NB4 (cell line): ENCODE measurements around the gene IKZF4.
A peak's percentile ranks its signal among the peaks of the same experiment; 100 is the strongest.
"Not testable (repeated sequence)": the region's sequence is repeated elsewhere in the genome, so short reads cannot be mapped to it uniquely, and the experiment has no call there.

Source experiments
- DNase-seq: peaks from one replicate; pipeline ENCODE4 v3.0.0; 2010; ENCODE audit warnings: low read depth
- H3K4me3 ChIP-seq: one replicate; pipeline ENCODE4 v1.5.1; 2011; ENCODE audit warnings: mild to moderate bottlenecking, low read depth, low read length, moderate library complexity
- MYC ChIP-seq: IDR thresholded peaks from 2 replicates; pipeline ENCODE4 v1.6.1; 2011; ENCODE audit warnings: low read depth, low read length
- POLR2A ChIP-seq: IDR thresholded peaks from 2 replicates; pipeline ENCODE4 v1.6.1; 2011; ENCODE audit warnings: mild to moderate bottlenecking; ENCODE audit not compliant: insufficient read length; ENCODE audit errors: extremely low read depth
- TF ChIP-seq, protein P1 (sequence below): IDR thresholded peaks from 2 replicates; pipeline ENCODE4 v1.6.1; 2011; ENCODE audit warnings: low read depth, low read length
- TF ChIP-seq, protein P2 (sequence below): IDR thresholded peaks from one replicate; pipeline ENCODE4 v1.5.1; 2012; ENCODE audit warnings: low read depth, low read length

The IKZF4 gene

DNA sequence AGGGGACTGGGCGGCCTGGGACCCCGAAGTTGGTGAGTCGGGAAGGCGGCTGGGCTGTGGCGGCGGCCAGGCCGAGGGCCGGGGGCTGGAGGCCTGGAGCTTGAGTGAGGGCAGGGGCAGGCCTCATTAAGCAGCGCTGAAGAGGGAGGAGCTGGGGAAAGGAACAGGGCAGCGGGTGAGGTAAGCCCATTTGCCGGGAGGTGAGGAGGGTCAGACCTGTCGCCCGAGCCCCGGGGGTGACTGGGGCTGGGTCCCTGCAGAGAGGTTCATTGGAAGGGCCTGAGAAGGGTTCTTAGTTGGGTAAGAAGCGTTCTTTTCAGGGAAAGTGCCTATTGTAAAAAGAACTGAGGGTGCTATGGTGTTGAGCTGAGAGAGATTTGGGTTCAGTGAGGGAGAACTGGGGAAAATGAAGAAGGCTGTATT, 46.5 kb upstream of the IKZF4 start:
- no peak for TF ChIP-seq MYC
- DNase-seq = peak; percentile 72
- peak overlapping the region; percentile 96 for H3K4me3 ChIP-seq

DNA sequence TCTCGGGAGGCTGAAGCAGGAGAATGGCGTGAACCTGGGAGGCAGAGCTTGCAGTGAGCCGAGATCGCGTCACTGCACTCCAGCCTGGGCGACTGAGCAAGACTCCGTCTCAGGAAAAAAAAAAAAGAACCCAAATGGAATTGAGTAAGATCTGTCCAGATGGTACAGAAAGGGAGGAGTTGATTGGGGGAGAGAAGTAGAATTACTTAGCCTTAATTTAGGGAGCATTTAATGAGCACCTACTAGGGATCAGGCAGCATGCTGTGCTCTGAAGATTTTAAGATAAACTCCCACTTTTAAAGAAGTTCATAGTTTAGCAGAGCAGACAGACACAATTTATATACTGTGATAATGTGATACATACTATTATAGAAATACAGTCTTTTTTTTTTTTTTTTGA, 42.5 kb upstream of the IKZF4 start:
- TF ChIP-seq, protein P1, sequence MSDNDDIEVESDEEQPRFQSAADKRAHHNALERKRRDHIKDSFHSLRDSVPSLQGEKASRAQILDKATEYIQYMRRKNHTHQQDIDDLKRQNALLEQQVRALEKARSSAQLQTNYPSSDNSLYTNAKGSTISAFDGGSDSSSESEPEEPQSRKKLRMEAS = no peak
- TF ChIP-seq, protein P2, sequence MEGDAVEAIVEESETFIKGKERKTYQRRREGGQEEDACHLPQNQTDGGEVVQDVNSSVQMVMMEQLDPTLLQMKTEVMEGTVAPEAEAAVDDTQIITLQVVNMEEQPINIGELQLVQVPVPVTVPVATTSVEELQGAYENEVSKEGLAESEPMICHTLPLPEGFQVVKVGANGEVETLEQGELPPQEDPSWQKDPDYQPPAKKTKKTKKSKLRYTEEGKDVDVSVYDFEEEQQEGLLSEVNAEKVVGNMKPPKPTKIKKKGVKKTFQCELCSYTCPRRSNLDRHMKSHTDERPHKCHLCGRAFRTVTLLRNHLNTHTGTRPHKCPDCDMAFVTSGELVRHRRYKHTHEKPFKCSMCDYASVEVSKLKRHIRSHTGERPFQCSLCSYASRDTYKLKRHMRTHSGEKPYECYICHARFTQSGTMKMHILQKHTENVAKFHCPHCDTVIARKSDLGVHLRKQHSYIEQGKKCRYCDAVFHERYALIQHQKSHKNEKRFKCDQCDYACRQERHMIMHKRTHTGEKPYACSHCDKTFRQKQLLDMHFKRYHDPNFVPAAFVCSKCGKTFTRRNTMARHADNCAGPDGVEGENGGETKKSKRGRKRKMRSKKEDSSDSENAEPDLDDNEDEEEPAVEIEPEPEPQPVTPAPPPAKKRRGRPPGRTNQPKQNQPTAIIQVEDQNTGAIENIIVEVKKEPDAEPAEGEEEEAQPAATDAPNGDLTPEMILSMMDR = no peak
- TF ChIP-seq POLR2A (no peak), MYC (no peak; the same call in 1 of the 2 replicates)
- DNase-seq = peak; percentile 77
- peak overlapping the region; percentile 35 for H3K4me3 ChIP-seq

DNA sequence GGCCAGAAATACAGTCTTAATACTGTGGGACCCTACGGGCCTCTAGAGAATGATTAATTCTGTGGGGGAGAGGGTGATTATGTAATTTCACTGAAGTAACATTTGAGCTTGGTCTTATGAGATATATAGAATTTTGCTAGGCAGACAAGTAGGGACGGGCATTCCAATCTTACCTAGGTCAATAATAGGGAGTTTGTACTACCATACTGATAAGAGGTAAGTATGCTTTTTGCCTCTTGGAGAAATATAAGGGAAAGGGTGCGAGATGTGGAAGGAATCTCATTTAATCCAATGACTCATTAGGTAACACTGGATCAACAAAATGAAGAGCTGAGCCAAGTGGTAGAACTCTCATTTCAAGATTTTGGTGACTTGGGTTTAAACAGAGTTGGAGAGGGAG, 41.8 kb upstream of the IKZF4 start:
- TF ChIP-seq, protein P1 = no peak
- TF ChIP-seq POLR2A = no peak
- TF ChIP-seq MYC = no peak
- TF ChIP-seq, protein P2 = no peak
- peak; percentile 43 for DNase-seq
- H3K4me3 ChIP-seq = no peak overlapping the region

DNA sequence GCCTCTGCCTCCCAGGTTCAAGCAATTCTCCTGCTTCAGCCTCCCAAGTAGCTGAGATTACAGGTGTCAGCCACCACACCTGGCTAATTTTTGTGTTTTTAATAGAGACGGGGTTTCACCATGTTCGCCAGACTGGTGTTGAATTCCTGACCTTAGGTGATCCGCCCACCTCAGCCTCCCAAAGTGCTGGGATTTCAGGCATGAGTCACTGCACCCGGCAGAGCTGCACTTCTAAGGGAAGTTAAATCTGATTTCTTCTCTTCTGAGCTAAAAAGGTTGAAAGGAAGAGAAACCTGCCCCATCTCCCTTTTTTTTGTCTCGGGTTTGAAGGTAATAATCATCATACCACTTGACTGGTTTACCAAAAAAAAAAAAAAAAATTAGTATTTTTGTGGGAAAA, 39.0 kb upstream of the IKZF4 start:
- not testable (repeated sequence) for H3K4me3 ChIP-seq, DNase-seq

DNA sequence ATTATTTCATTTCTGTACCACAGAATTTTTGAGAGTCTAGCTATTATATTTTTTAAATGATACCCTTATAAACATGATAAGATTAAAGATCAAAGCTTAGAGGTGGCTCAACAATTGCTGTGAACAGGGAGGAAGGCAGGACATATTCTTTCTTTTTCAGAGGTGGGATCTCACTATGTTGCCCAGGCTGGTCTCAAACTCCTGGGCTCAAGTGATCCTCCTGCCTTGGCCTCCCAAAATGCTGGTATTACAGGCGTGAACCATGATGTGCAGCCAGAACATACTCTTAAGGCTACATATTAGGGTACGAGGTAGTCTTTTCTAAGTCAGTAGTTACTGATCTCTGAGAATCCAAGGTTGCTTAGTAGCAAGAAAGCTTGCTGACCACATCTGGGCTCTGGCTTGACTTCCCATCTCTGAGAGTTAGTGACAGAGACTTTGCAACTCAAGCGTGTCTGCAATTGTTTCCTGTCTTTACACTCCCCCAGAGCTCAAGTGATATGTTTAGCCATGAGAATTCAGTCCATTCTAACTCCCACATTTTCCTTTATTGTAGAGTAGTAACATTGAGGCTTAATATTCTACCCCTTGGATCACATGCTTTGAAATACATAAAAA, 38.4 kb upstream of the IKZF4 start:
- TF ChIP-seq, protein P2 = no peak
- peak; percentile 40 for TF ChIP-seq MYC
- TF ChIP-seq POLR2A = no peak
- TF ChIP-seq, protein P1 = peak; percentile 55; the same call in 1 of the 2 replicates
- H3K4me3 ChIP-seq = no peak overlapping the region
- DNase-seq = peak; percentile 93

DNA sequence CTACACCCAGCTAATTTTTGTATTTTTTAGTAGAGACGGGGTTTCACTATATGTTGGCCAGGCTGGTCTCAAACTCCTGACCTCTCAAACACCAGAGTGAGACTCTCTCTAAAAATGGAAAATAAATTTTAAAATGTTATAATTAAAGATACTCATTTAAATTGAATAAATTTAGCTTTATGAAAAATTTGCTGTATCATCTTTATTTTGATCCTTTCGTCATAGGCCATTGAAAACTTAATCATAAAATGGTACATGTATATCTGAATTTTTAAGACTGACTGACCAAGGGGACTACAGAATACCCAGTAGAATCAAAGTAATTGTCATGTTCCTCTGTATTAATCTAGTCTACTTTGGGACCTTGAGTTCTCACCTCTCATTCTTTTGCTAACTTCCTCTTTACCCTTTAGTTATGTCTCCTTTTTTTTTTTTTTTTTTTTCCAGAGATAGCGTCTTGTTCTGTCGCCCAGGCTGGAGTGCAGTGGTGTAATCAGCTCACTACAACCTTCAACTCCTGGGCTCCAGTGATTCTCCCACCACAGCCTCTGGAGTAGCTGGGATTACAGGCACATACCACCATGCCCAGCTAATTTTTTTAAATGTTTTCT, 37.5 kb upstream of the IKZF4 start:
- peak; percentile 63 for DNase-seq
- TF ChIP-seq, protein P2 = no peak
- TF ChIP-seq, protein P1 = no peak
- no peak for TF ChIP-seq MYC
- no peak for TF ChIP-seq POLR2A
- H3K4me3 ChIP-seq = no peak overlapping the region

DNA sequence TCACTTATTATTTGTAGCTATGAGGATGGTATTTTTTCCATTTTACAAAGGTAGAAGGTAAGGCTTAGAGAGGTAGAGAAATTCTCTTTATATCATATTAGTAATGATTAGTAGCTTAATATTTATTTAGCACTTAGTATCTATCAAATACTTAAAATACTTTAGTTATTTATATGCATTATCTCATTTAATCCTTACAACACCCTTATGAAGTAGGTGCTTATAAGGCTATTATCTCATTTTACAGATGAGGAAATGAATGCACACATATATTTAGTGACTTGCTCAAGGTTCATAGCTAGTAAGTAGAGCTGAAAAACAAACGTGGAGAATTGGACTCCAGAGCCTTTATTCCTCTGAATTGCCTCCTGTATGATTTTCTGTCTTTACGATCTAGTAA, 36.0 kb upstream of the IKZF4 start:
- no peak for DNase-seq
- TF ChIP-seq, protein P2 = no peak
- TF ChIP-seq, protein P1 = no peak
- TF ChIP-seq MYC (no peak), POLR2A (no peak)
- H3K4me3 ChIP-seq = no peak overlapping the region
